KOPT-K1 (cell line): ENCODE data around the gene BTBD2.

Source experiments
- H3K27ac ChIP-seq: fragments of 200-600 bp; sonication (generic); 2 replicates; pipeline ENCODE4 v1.5.1; 2016; ENCODE audit warnings: antibody characterized with exemption, mild to moderate bottlenecking, low read depth, low read length; ENCODE audit not compliant: poor library complexity, severe bottlenecking
- H3K36me3 ChIP-seq: fragments of 200-600 bp; sonication (generic); 2 replicates; pipeline ENCODE4 v1.5.1; 2017; ENCODE audit warnings: antibody characterized with exemption, mild to moderate bottlenecking, low read length, moderate library complexity; ENCODE audit not compliant: insufficient read depth
- H3K9me3 ChIP-seq: fragments of 200-600 bp; sonication (generic); 2 replicates; pipeline ENCODE4 v1.5.1; 2017; ENCODE audit warnings: antibody characterized with exemption, low read length, mild to moderate bottlenecking; ENCODE audit not compliant: insufficient read depth, poor library complexity, severe bottlenecking

The BTBD2 gene

DNA sequence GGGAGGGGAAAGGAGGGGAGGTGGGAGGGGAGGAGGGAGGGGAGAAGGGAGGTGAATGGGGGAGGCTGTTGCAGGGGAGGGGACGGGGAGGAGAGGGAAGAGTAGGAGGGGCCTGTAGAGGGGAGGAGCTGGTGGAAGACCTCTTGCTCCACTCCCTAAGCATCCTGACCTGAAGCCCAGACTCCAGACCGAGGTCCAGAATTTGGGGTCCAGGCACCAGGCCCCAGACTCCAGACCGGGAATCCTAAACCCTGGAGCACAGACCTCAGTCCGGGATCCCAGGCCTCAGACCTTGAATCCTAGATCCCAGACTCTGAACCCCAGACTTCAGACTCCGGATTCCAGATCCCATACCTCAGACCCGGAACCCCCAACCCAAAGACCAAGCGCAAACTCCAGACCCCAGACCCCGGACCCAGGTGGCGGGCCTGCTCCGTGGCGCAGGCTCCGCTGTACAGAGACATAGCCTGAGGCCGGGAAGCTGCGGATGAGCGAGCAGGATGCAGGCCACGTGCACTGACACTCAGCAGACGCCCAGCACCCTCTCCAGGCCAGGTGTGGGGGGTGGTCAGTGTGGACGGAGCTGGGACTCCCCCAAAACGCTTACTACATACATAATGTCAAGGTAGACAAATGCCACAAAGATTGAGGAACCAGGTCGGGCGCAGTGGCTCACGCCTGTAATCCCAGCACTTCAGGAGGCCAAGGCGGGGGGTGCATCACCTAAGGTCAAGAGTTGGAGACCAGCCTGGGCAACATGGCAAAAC is 710 bp upstream of the BTBD2 start:
- peak overlapping the region; percentile 49 for H3K27ac ChIP-seq
- H3K36me3 ChIP-seq: peaks cover 16% of the 10 kb centered on the region; the same call in 1 of the 2 replicates
- H3K9me3 ChIP-seq: no peaks in the 10 kb centered on the region

DNA sequence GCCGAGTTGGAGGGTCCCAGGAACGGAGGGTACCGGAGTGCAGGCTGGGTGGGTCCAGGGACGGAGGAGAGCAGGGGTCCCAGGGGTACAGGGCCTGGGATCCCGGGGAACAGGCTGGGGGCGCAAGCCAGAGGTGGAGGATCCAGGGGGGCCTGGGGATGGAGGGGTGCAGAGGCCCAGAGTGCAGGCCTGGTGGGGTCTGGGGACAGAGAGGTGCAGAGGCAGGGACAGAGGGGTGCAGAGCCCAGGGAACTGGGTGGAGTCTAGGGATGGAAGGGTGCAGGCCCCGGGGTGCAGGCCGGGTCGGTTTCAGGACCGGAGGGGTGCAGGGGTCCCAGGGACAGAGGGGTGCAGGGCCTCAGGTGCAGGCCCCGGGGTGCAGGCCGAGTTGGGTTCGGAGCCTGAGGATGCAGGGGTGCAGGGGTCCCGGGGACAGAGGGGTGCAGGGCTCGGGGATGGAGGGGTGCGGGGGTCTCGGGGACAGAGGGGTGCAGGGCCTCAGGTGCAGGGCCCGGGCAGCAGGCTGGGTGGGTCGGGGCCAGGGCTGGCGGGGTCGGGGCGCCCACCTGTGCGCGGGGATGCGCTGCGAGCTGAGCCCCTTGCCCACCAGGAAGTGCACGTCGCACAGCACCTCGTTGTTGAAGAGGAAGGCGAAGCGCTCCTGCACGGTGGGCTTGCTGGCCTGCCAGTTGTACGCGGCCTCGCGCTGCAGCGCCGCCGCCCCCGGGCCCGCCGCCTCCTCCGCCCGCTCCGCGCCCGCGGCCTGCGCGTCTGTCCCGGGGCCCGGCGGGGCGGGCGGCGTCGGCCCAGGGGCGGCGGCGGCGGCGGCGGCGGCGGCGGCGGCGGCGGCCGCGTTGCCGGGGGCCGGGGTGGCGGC is 545 bp downstream of the BTBD2 start:
- peaks cover 26% of the 10 kb centered on the region; the same call in 1 of the 2 replicates for H3K36me3 ChIP-seq
- peak overlapping the region; percentile 68 for H3K27ac ChIP-seq
- no peaks in the 10 kb centered on the region for H3K9me3 ChIP-seq

DNA sequence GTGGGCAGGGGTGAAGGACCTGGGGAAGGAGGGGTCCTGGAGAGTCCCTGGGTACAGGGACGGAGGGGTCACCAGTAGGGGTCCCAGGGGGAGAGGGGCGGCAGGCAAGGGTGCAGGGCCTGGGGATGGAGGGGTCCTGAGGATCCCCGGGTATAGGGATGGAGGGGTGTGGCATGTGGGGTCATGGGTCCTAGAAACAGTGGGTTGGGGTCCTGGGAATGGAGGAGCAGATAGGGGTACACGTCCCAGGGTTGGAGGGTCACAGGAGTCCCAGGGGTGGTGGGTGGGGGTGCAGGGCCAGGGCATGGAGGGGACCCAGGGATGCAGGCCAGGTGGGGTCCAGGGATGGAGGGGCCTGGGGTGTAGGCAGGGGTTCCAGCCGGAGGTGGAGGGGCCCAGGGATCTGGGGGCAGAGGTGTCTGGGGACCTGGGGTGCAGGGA is 1.4 kb downstream of the BTBD2 start:
- Histone ChIP-seq H3K9me3 (no peaks in the 10 kb centered on the region), H3K36me3 (peaks cover 27% of the 10 kb centered on the region; the same call in 1 of the 2 replicates), H3K27ac (peak overlapping the region; percentile 68)

DNA sequence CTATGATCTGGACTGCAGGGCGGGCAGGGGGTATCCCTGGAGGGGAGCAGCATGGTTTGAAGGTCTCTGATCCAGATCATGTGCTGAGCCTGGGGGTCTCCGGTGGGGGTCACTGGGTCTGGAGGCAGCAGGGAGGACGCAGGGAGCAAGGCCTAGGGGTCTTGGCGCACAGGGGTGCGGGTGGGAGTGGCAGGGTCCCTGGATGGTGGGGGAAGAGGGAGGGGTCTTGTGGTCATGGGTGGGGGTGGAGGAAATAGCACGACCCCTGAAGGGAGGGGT is 1.9 kb downstream of the BTBD2 start:
- Histone ChIP-seq H3K36me3 (peaks cover 30% of the 10 kb centered on the region; the same call in 1 of the 2 replicates), H3K9me3 (no peaks in the 10 kb centered on the region), H3K27ac (no peak overlapping the region)

DNA sequence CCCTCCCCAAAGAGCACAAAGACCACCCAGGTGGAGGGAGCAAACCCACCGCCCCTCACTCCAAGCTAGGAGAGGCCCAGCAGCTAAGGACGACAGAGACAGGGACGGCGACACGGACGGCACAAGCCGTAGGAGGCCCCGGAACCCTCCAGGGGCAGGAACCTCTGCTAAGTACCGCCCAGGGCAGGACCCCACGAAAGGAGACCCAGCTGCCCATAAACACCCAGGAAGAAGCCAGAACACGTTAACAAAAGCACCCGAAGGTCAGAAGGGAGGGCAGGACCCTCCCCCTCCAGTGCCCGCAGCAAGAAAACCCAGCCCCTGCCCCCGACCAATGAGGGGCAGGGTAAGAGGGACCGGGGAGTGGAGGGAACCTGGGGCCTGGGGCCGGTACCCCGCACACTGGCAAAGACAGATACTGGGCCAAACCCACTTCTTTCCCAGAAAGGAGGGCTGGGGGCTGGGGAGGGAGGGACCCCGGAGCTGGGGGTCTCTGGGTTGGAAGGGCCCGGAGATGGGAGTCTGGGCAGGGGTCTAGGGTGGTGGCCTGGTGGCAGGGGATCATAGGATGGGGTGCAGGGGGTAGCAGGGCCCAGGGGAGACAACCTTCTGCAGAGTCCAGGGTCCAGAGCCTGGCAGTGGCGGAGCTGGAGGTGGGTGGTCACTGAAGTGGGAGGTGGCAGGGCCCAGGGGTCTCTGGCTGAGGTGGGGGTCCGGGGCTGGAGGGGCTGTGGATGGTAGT is 2.4 kb downstream of the BTBD2 start:
- H3K27ac ChIP-seq: no peak overlapping the region
- no peaks in the 10 kb centered on the region for H3K9me3 ChIP-seq
- H3K36me3 ChIP-seq: peaks cover 33% of the 10 kb centered on the region; the same call in 1 of the 2 replicates

DNA sequence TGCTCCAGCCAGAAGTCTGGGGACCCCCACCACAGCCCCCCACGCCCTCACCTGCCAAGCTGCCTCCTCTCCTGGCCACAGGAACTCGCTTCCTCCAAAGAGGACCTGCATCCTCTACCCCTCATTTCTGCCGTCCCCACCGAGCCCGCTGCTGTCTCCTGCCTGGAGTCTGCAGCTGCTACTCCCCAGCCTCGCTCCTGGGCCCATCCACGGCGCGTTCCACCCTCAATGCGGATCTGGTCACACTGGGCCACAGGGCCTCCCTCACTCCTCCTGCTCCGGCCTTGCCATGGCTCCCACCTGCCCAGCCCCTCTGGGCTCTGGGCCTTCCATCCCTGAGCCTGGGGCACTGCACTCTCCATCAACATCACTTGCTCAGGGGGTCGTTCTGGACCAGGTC is 4.3 kb downstream of the BTBD2 start:
- no peaks in the 10 kb centered on the region for H3K9me3 ChIP-seq
- peaks cover 33% of the 10 kb centered on the region; the same call in 1 of the 2 replicates for H3K36me3 ChIP-seq
- H3K27ac ChIP-seq: no peak overlapping the region

DNA sequence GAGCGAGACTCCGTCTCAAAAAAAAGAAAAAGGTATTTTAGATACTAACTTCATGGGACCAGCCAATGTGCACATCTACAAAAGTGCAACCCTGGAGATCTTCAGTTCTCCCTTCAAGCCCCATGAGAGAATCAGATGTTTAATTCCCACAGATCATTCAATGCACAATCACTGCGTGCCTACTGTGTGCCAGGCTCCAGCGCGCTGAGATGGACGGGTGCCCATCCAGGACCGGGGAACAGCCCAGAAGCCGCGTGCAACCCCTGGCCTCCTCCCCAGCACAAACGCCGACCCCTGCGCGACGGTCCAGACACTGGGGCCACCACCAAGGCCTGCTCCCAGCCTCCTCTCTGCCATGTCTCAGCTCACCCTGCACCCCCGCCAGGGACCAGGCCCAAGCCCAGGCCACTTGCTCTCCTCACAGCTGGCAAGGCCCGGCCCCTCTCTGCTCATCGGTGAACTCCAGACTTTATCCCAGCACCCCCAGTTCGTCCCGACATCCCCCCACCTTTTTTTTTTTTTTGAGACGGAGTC is 5.3 kb downstream of the BTBD2 start:
- peaks cover 36% of the 10 kb centered on the region; the same call in 1 of the 2 replicates for H3K36me3 ChIP-seq
- H3K27ac ChIP-seq: no peak overlapping the region
- H3K9me3 ChIP-seq: no peaks in the 10 kb centered on the region

DNA sequence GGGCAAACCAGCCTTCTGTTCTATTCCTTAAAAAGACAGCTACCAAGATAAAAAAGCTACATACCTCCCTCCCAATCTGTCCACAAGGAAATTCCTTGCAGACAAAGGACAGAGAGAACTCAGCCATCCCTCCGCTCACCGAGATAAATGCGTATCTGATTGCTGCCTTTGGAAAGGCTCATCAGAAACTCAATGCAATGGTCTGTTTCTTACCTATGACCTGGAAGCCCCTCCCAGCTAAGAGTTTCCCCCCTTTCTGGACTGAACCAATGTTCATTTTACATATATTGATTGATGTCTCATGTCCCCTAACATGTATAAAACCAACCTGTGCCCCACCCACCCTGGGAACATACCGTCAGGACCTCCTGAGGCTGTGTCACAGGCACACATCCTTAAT is 11.6 kb downstream of the BTBD2 start:
- Histone ChIP-seq H3K27ac (no peak overlapping the region), H3K36me3 (peaks cover 63% of the 10 kb centered on the region), H3K9me3 (no peaks in the 10 kb centered on the region)

DNA sequence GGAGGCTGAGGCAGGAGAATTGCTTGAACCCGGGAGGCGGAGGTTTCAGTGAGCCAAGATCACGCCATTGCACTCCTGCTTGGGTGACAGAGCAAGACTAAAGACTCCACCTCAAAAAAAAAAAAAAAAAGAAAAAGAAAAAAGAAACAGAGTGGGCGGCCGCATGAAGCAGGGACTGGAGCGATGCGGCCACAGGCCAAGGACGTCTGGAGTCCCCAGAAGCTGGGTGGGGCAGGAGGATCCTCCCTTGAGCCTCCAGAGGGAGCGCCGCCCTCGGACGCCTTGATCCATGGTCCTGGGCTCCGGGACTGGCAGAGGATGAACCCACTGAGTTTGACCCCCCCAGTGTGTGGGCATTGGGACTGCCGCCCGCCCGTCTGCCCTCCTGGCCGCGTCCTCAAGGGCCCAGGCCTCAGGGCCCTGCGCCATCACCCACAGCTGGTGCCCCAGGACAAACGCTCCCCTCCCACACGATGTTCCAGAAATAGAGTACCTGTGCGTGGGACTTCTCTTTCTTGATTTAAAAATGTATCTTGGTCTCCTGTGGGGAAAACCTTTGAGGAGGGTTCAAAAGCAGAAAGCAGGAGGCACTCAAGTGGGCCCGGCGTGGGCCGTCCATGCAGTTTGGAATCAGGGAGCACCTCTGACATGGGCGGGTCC is 15.5 kb downstream of the BTBD2 start:
- no peak overlapping the region for H3K27ac ChIP-seq
- peaks cover 83% of the 10 kb centered on the region for H3K36me3 ChIP-seq
- no peaks in the 10 kb centered on the region for H3K9me3 ChIP-seq

DNA sequence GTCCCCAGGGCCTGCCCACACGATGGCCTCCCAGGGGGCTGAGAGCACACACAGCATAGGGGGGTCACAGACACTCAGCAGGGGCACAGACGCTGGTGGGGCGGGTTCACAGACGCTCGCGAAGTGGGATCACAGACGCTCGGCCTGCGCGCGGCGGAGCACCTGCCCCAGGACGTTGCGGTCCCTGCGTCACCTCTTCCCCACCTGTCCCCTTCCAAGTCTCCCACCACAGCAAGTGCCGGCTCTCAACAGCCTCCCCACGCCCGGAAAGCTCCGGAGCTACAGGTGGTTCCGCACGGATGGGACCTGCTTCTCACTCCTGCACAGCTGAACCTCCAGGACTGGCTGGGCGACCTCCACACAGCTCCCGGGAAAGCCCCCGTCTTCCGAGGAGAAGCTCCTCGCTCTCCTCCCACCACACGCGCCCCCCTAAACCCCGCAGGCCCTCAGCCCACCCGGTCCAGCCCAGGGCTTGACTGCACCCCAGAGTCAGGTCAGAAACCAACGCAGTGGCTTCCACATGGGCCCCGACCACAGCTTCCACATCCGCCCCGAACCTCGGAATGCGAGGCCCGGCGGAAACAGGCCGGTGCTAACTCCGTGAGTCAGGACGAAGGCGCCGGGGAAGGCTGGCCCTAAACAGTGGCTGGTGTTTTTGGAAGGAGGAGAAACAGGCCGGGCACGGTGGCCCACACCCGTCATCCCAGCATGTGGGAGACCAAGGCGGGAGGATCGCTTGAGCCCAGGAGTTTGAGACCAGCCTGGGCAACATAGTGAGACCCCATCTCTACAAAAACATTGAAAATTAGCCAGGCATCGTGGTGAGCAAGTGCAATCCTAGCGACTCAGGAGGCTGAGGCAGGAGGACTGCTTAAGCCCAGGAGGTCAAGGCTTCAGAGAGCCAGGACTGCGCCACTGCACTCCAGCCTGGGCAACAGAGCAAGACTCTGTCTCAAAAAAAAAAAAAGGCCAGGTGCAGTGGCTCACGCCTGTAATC is 16.5 kb downstream of the BTBD2 start:
- peaks cover 76% of the 10 kb centered on the region for H3K36me3 ChIP-seq
- no peaks in the 10 kb centered on the region for H3K9me3 ChIP-seq
- H3K27ac ChIP-seq: no peak overlapping the region

DNA sequence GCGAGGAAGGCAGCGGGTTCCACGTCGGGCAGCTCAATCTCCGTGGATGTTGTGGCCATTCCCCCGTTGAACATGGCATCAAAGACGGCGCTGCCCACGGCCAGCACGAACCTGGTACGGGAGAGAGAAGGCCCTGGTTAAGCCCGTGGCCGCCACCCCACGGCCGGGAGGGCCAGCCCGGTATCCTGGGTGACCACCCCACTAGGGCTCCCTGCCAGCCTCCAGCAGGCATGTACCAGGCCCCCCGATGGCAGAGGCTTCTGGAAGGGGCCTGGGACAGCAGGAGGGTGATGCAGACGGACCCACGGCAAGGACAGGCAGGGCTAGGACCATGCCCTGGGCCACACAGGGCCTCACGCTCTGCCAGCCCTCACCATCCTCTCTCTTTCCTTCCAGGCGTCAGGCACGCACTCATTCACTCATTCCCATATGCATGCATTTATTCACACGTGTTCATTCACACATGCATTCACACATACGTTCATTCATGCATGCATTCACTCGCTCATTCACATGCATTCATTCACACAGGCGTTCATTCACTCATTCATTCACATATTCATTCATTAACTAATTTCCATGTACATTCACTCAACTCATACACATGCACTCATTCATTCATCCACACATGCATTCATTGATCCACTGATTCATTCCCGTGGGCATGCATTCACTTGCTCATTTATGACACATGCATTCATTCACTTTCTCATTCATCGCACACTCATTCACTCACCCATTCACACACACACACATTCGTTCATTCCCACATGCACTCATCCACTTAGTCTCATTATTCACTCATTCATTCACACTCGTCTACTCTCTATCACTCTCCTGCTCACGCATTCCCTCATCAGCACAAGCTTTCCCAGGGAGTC is 17.9 kb downstream of the BTBD2 start:
- H3K9me3 ChIP-seq: no peaks in the 10 kb centered on the region
- no peak overlapping the region for H3K27ac ChIP-seq
- H3K36me3 ChIP-seq: peaks cover 73% of the 10 kb centered on the region

DNA sequence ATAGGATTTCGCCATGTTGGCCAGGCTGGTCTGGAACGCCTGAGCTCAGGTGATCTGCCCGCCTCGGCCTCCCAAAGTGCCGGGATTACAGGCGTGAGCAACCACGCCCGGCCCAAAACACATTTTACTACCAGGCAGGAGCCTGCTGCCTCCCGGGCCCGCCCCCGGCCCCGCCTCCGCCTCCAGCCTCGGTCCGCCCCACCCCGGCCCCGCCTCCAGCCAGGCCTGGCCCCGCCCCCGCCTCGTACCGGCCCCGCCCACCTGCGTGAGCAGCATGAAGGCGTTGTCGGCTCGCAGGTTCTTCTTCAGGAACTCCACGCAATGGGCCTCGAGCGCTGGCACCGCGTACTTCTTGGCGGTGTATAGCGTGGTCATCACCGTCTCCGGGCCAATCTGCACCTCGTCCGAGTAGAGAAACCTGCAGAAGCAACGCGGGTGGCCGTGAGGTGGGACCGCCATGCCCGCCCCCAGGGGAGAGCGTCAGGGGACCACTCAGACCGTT is 22.7 kb downstream of the BTBD2 start:
- Histone ChIP-seq H3K36me3 (peaks cover 79% of the 10 kb centered on the region), H3K9me3 (no peaks in the 10 kb centered on the region), H3K27ac (no peak overlapping the region)
